Motor neuron (in vitro differentiated cells): Measurements from ENCODE around the gene SUPT16H. TPM values are rescaled to one million over a fixed set of nuclear protein-coding genes. Genes with fewer than 3 reads are reported as not detected.
"Not testable (repeated sequence)": the region's sequence is repeated elsewhere in the genome, so short reads cannot be mapped to it uniquely, and the experiment has no call there.

Experiments
- ATAC-seq, 8 experiments: fragments of 200-7000 bp; cut with Tn5 transposase; replicated peaks in 6 of 8; 2 replicates each; pipeline ENCODE4 v1.8.0; 2021; ENCODE audit warnings: mild to moderate bottlenecking in 8 of 8, moderate library complexity in 8 of 8
- H3K27ac ChIP-seq, 2 donors: fragments of 250-450 bp; sonication (Bioruptor Pico); 2 replicates each; pipeline ENCODE4 v1.9.0; 2021; ENCODE audit warnings: antibody characterized with exemption in 2 of 2, mild to moderate bottlenecking in 2 of 2, moderate library complexity in 1 of 2
- H3K4me1 ChIP-seq, 2 donors: fragments of 250-450 bp; sonication (Bioruptor Pico); replicated peaks in 1 of 2; 2 replicates each; pipeline ENCODE4 v1.6.1; 2021; ENCODE audit warnings: antibody characterized with exemption in 2 of 2, mild to moderate bottlenecking in 2 of 2, moderate library complexity in 1 of 2
- H3K4me3 ChIP-seq, 5 donors: fragments of 250-450 bp; sonication (Bioruptor Pico); 2 replicates each; pipeline ENCODE4 v1.9.0; 2021; ENCODE audit warnings: antibody characterized with exemption in 5 of 5, mild to moderate bottlenecking in 5 of 5, moderate library complexity in 4 of 5
- WGBS, 10 experiments: fragments of 450-650 bp; shearing (Covaris generic); methylation state at CpG; one replicate each; pipeline ENCODE4 v1.0.0; 2022; 5-methylcytosine and 5-hydroxymethylcytosine counted together
- in situ Hi-C, 9 experiments: fragments of 400-800 bp; cut with MboI; loops; one replicate each; pipeline ENCODE4 v1.15.0; 2021; ENCODE audit warnings: low sequenced_read_pairs in 9 of 9, low pct_unique_long_range_greater_than_20kb in 2 of 9; ENCODE audit not compliant: unreplicated experiment in 9 of 9
- total RNA-seq, 8 experiments: library from RNA; unstranded; fragments of 300-600 nt; gene quantifications; 2 replicates each; pipeline versions ENCODE4 v1.2.3 to v1.2.4, GENCODE V29; 2022

The SUPT16H gene
- total RNA-seq, 8 experiments from 2014 or later: 67.9 to 155 (median 81.9) TPM

DNA sequence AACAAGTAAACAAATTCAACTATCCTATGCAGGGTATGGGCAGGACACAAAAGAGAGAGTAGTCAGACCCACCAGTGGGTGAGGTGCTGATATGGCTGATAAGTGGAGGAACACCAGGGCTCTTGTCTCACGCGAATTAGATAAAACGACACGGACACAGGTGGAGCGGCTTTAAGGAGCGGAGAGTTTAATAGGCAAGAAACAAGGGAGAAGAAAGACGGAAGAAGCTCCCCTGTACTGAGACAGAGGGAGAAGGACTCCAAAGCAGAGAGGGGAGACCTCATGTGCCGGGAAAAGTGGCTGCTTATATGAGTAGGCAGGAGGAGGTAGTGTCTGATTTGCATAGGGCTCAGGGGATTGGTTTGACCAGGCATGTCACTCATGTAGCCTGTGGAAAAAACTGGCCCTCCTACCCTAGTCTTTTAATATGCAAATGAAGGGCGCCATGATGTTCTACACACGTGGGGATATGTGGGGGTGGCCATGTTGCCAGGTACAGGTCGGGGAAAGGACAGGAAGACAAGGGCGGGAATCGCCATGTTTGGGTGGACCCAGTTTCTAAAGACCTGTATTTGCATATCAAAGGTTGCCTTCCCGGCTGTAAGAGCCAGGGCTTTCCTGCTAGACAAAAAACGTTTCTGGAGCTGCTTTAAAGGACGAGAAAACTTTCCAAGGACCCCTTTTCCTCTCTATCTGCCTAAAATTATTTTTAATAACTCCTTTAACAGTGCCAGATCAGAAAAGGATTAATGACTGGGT is 75.2 kb downstream of the SUPT16H start:
- ATAC-seq: peak; percentile 89 to 96 (median 94)
- 0 to 11% (median 2%) methylated on average over 5 to 14 of the region's 16 CpGs for WGBS, 10 experiments
- peak overlapping the region; percentile 78 to 87 for H3K27ac ChIP-seq
- peak overlapping the region; percentile 28 to 42 (median 35) for H3K4me3 ChIP-seq
- in situ Hi-C loops: no loop called here
- H3K4me1 ChIP-seq: peaks cover 6 to 11% of the 10 kb centered on the region in 2 donors

DNA sequence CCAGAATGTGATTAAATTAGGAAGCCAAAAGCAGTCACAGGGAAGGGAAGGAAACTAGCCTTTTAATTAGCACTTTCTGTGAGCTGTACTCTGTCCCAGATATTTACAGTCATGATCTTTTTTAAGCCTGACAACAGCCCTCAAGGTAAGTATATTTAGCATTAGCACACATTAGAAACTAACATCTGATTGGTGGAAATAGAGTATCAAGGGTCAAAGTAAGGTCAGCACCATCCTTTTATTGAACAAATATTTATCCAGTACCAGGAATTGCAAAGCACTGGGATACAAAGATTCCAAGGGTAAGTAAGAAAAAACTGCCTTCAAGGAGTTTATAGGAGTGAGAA is 75.7 kb downstream of the SUPT16H start:
- ATAC-seq: peak in 3 of 8 experiments; percentile 39 to 63 (median 51)
- Histone ChIP-seq H3K4me3 (peak overlapping the region; percentile 28 to 42 (median 35)), H3K27ac (peak overlapping the region; percentile 78 to 81), H3K4me1 (peaks cover 6 to 11% of the 10 kb centered on the region in 2 donors)
- in situ Hi-C loops: no loop called here

DNA sequence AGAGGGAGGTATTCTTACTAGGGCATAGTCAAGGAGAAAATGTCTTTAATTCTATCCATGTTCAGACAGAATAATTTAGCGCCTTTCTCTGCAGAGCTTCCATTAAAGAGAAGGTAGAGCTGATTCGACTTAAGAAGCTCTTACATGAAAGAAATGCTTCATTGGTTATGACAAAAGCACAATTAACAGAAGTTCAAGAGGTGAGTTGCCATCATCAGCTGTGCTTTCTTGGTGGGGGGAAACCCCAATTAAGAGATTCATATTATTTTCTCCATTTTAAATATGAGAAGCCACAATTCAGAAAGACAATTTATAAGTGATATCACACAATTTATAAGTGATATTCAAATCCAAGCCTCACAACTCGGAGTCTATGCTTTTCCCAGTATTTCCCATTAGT is 76.2 kb downstream of the SUPT16H start:
- in situ Hi-C loops: no loop called here
- Histone ChIP-seq H3K4me1 (peaks cover 6 to 11% of the 10 kb centered on the region in 2 donors), H3K4me3 (no peak overlapping the region), H3K27ac (no peak overlapping the region)
- ATAC-seq: no peak
- 40 to 85% (median 57%) methylated on average over 1 to 3 of the region's 3 CpGs; no CpG with 5 or more reads in 1 of the 10 experiments for WGBS, 10 experiments

- ATAC-seq, H3K27ac ChIP-seq, H3K4me3 ChIP-seq, in situ Hi-C loops, H3K4me1 ChIP-seq: not testable (repeated sequence)
- WGBS, 10 experiments: 78 to 100% (median 100%) methylated on average over 1 to 2 of the region's 2 CpGs; no CpG with 5 or more reads in 2 of the 10 experiments
Measured at GRCh38 chr14:21302836-21303140, 81.0 kb downstream of the SUPT16H start.

- Histone ChIP-seq H3K4me1 (peaks cover 3 to 6% of the 10 kb centered on the region in 2 donors), H3K4me3 (no peak overlapping the region), H3K27ac (no peak overlapping the region)
- in situ Hi-C loops: no loop called here
- peak in 1 of 8 experiments; percentile 25 for ATAC-seq
- WGBS, 10 experiments: 47 to 84% (median 67%) methylated on average over 1 to 8 of the region's 8 CpGs
Measured at GRCh38 chr14:21302013-21302835, 81.6 kb downstream of the SUPT16H start.

Other genes starting within 250 kb of the SUPT16H start
- under 1 TPM in 6 of 8 experiments, not detected in 2; 0.04 to 0.47 (median 0.20) TPM for gene OR5AU1, start 228.0 kb downstream of the SUPT16H start, total RNA-seq
- gene HNRNPC, start 114.6 kb downstream of the SUPT16H start, total RNA-seq: 1,000 to 10,000 TPM in 1 of 8 experiments, 100 to 1,000 TPM in 7; 566 to 1,062 (median 843) TPM
- under 1 TPM in 6 of 8 experiments, not detected in 2; 0.33 to 0.92 (median 0.52) TPM for gene RPGRIP1, start 103.9 kb downstream of the SUPT16H start, total RNA-seq
- gene CHD8, start 72.1 kb upstream of the SUPT16H start, total RNA-seq: 100 to 1,000 TPM in 2 of 8 experiments, 10 to 100 TPM in 6; 48.7 to 114 (median 81.1) TPM
- gene RAB2B, start 92.9 kb upstream of the SUPT16H start, total RNA-seq: 10 to 100 TPM; 23.8 to 61.2 (median 47.8) TPM
- gene TOX4, start 93.2 kb upstream of the SUPT16H start, total RNA-seq: 10 to 100 TPM; 25.1 to 59.3 (median 35.3) TPM
- gene METTL3, start 127.3 kb upstream of the SUPT16H start, total RNA-seq: 10 to 100 TPM; 26.6 to 76.2 (median 49.8) TPM
- 10 to 100 TPM in 7 of 8 experiments, under 1 TPM in 1; 0.66 to 92.5 (median 37.5) TPM for gene SALL2, start 142.3 kb upstream of the SUPT16H start, total RNA-seq
- gene OR10G3, start 196.1 kb upstream of the SUPT16H start, total RNA-seq: under 1 TPM in 2 of 8 experiments, not detected in 6; 0.24 to 0.36 TPM